Measurements from ENCODE around the gene AQP12A.
"Not testable (repeated sequence)": the region's sequence is repeated elsewhere in the genome, so short reads cannot be mapped to it uniquely, and the experiment has no call there.

AQP12A gene

GRCh38 chr2:240691631-240692420, at the start of gene AQP12A:
TSS of gene AQP12A (plus strand) at chr2:240691866. CDS start at chr2:240691914, 48 bp downstream.
- not testable (repeated sequence) for DNase-seq (ENCODE audit: low read depth, low spot score)

GRCh38 chr2:240642061-240642805, 49.4 kb upstream of the AQP12A start:
- no peak for DNase-seq (ENCODE audit: low read depth, low spot score)

- DNase-seq (ENCODE audit: low read depth, low spot score): no peak
Measured at GRCh38 chr2:240642806-240643092, 48.9 kb upstream of the AQP12A start.

- DNase-seq (ENCODE audit: low read depth, low spot score): no peak
Measured at GRCh38 chr2:240643093-240643810, 48.4 kb upstream of the AQP12A start.

- DNase-seq (ENCODE audit: low read depth, low spot score): no peak
Measured at GRCh38 chr2:240643811-240644150, 47.9 kb upstream of the AQP12A start.

- no peak for DNase-seq (ENCODE audit: low read depth, low spot score)
Measured at GRCh38 chr2:240644171-240644651, 47.5 kb upstream of the AQP12A start.

GRCh38 chr2:240644859-240645301, 46.8 kb upstream of the AQP12A start:
- no peak for DNase-seq (ENCODE audit: low read depth, low spot score)

- no peak for DNase-seq (ENCODE audit: low read depth, low spot score)
Measured at GRCh38 chr2:240645346-240645745, 46.3 kb upstream of the AQP12A start.

GRCh38 chr2:240645801-240646175, 45.9 kb upstream of the AQP12A start:
- DNase-seq (ENCODE audit: low read depth, low spot score): no peak

GRCh38 chr2:240646176-240646899, 45.3 kb upstream of the AQP12A start:
- DNase-seq (ENCODE audit: low read depth, low spot score): no peak

- DNase-seq (ENCODE audit: low read depth, low spot score): no peak
Measured at GRCh38 chr2:240646900-240647502, 44.7 kb upstream of the AQP12A start.

GRCh38 chr2:240647503-240648154, 44.0 kb upstream of the AQP12A start:
- no peak for DNase-seq (ENCODE audit: low read depth, low spot score)

GRCh38 chr2:240648155-240648649, 43.5 kb upstream of the AQP12A start:
- DNase-seq (ENCODE audit: low read depth, low spot score): no peak

GRCh38 chr2:240648650-240649275, 42.9 kb upstream of the AQP12A start:
- no peak for DNase-seq (ENCODE audit: low read depth, low spot score)

GRCh38 chr2:240649331-240649730, 42.3 kb upstream of the AQP12A start:
- no peak for DNase-seq (ENCODE audit: low read depth, low spot score)

GRCh38 chr2:240650254-240650965, 41.3 kb upstream of the AQP12A start:
- DNase-seq (ENCODE audit: low read depth, low spot score): no peak

GRCh38 chr2:240651185-240651584, 40.5 kb upstream of the AQP12A start:
- no peak for DNase-seq (ENCODE audit: low read depth, low spot score)

- DNase-seq (ENCODE audit: low read depth, low spot score): no peak
Measured at GRCh38 chr2:240655931-240656886, 35.5 kb upstream of the AQP12A start.
